ENCODE data around the gene STEAP3.
"Not testable (repeated sequence)": the region's sequence is repeated elsewhere in the genome, so short reads cannot be mapped to it uniquely, and the experiment has no call there.

GRCh38 chr2:119278385-119278784 is 54.8 kb downstream of the STEAP3 start:
- not testable (repeated sequence) for TF ChIP-seq EP300 (conservative IDR thresholded peaks at IDR 0.05; ENCODE audit: poor library complexity, severe bottlenecking); POLR2AphosphoS5 (IDR thresholded peaks at IDR 0.05); SMC3 (conservative IDR thresholded peaks at IDR 0.05; ENCODE audit: poor library complexity); EZH2 (IDR thresholded peaks at IDR 0.05; ENCODE audit: borderline replicate concordance, insufficient read depth, low read length, poor library complexity, severe bottlenecking)
- TF ChIP-seq, protein P1, sequence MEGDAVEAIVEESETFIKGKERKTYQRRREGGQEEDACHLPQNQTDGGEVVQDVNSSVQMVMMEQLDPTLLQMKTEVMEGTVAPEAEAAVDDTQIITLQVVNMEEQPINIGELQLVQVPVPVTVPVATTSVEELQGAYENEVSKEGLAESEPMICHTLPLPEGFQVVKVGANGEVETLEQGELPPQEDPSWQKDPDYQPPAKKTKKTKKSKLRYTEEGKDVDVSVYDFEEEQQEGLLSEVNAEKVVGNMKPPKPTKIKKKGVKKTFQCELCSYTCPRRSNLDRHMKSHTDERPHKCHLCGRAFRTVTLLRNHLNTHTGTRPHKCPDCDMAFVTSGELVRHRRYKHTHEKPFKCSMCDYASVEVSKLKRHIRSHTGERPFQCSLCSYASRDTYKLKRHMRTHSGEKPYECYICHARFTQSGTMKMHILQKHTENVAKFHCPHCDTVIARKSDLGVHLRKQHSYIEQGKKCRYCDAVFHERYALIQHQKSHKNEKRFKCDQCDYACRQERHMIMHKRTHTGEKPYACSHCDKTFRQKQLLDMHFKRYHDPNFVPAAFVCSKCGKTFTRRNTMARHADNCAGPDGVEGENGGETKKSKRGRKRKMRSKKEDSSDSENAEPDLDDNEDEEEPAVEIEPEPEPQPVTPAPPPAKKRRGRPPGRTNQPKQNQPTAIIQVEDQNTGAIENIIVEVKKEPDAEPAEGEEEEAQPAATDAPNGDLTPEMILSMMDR (IDR thresholded peaks at IDR 0.05; ENCODE audit: poor library complexity, severe bottlenecking) = not testable (repeated sequence)
- TF ChIP-seq, protein P2, sequence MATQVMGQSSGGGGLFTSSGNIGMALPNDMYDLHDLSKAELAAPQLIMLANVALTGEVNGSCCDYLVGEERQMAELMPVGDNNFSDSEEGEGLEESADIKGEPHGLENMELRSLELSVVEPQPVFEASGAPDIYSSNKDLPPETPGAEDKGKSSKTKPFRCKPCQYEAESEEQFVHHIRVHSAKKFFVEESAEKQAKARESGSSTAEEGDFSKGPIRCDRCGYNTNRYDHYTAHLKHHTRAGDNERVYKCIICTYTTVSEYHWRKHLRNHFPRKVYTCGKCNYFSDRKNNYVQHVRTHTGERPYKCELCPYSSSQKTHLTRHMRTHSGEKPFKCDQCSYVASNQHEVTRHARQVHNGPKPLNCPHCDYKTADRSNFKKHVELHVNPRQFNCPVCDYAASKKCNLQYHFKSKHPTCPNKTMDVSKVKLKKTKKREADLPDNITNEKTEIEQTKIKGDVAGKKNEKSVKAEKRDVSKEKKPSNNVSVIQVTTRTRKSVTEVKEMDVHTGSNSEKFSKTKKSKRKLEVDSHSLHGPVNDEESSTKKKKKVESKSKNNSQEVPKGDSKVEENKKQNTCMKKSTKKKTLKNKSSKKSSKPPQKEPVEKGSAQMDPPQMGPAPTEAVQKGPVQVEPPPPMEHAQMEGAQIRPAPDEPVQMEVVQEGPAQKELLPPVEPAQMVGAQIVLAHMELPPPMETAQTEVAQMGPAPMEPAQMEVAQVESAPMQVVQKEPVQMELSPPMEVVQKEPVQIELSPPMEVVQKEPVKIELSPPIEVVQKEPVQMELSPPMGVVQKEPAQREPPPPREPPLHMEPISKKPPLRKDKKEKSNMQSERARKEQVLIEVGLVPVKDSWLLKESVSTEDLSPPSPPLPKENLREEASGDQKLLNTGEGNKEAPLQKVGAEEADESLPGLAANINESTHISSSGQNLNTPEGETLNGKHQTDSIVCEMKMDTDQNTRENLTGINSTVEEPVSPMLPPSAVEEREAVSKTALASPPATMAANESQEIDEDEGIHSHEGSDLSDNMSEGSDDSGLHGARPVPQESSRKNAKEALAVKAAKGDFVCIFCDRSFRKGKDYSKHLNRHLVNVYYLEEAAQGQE (IDR thresholded peaks at IDR 0.05; ENCODE audit: borderline replicate concordance) = not testable (repeated sequence)
